ENCODE data around the gene RNF151. TPM values are rescaled to one million over a fixed set of nuclear protein-coding genes. Genes with fewer than 3 reads are reported as not detected.
"Not testable (repeated sequence)": the region's sequence is repeated elsewhere in the genome, so short reads cannot be mapped to it uniquely, and the experiment has no call there.

The RNF151 gene
- total RNA-seq, 8 experiments from 2014 or later, result 0.16 TPM; not detected in 7

- peaks cover 10 to 15% of the 10 kb centered on the region in 2 donors for H3K4me1 ChIP-seq (replicated peaks in 1 of 2)
- in situ Hi-C loops (cut with MboI; ENCODE audit: low pct_unique_long_range_greater_than_20kb in 2 of 9, low sequenced_read_pairs in 9 of 9, unreplicated experiment in 9 of 9); ATAC-seq (replicated peaks in 6 of 8); H3K4me3 ChIP-seq; H3K27ac ChIP-seq: not testable (repeated sequence)
- 75 to 100% (median 94%) methylated on average over 4 to 14 of the region's 22 CpGs; no CpG with 5 or more reads in 2 of the 10 experiments for WGBS, 10 experiments
Observed at GRCh38 chr16:1957434-1958142, 9.1 kb upstream of the RNF151 start.

- H3K27ac ChIP-seq; ATAC-seq (replicated peaks in 6 of 8); in situ Hi-C loops (cut with MboI; ENCODE audit: low pct_unique_long_range_greater_than_20kb in 2 of 9, low sequenced_read_pairs in 9 of 9, unreplicated experiment in 9 of 9); H3K4me3 ChIP-seq: not testable (repeated sequence)
- peaks cover 12 to 18% of the 10 kb centered on the region in 2 donors for H3K4me1 ChIP-seq (replicated peaks in 1 of 2)
- WGBS, 10 experiments, result 100% methylated on average over 4 of the region's 30 CpGs; no CpG with 5 or more reads in 9 of the 10 experiments
Observed at GRCh38 chr16:1958143-1958491, 8.5 kb upstream of the RNF151 start.

- WGBS, 10 experiments, result 20 to 80% (median 43%) methylated on average over 1 to 10 of the region's 14 CpGs; no CpG with 5 or more reads in 4 of the 10 experiments
- H3K27ac ChIP-seq, result peak overlapping the region; percentile 84 to 90
Observed at GRCh38 chr16:1958715-1959268, 7.9 kb upstream of the RNF151 start.

GRCh38 chr16:1959269-1960039, 7.2 kb upstream of the RNF151 start, which contains the start of gene NDUFB10:
Gene NDUFB10, plus strand, starts transcription at chr16:1959538. Its CDS starts 87 bp downstream, at chr16:1959625.
- peak; percentile 49 to 89 (median 84) for ATAC-seq (replicated peaks in 6 of 8)
- Histone ChIP-seq H3K27ac (peak within 1 kb of the TSS; percentile 84 to 90), H3K4me1 (replicated peaks in 1 of 2) (peaks cover 18 to 24% of the 10 kb centered on the region in 2 donors), H3K4me3 (peak within 1 kb of the TSS; percentile 52 to 93 (median 89))
- in situ Hi-C loops (cut with MboI; ENCODE audit: low pct_unique_long_range_greater_than_20kb in 2 of 9, low sequenced_read_pairs in 9 of 9, unreplicated experiment in 9 of 9), result no loop called here
- WGBS, 10 experiments, result 0 to 3% (median 2%) methylated on average over 1 to 8 of the region's 79 CpGs; no CpG with 5 or more reads in 5 of the 10 experiments

More at GRCh38 chr16:1958715-1959268, 7.9 kb upstream of the RNF151 start:
- in situ Hi-C loops (cut with MboI; ENCODE audit: low pct_unique_long_range_greater_than_20kb in 2 of 9, low sequenced_read_pairs in 9 of 9, unreplicated experiment in 9 of 9), result no loop called here
- peaks cover 18 to 24% of the 10 kb centered on the region in 2 donors for H3K4me1 ChIP-seq (replicated peaks in 1 of 2)
- peak overlapping the region; percentile 52 to 93 (median 89) for H3K4me3 ChIP-seq
- ATAC-seq (replicated peaks in 6 of 8), result peak in 2 of 8 experiments; percentile 0 to 5

- 0 to 60% (median 36%) methylated on average over 1 to 7 of the region's 20 CpGs; no CpG with 5 or more reads in 2 of the 10 experiments for WGBS, 10 experiments
- ATAC-seq (replicated peaks in 6 of 8), result peak in 3 of 8 experiments; percentile 5 to 9 (median 8)
- Histone ChIP-seq H3K27ac (no peak overlapping the region), H3K4me3 (peak overlapping the region in 4 of 5 donors; percentile 71 to 93 (median 90)), H3K4me1 (replicated peaks in 1 of 2) (peaks cover 24 to 28% of the 10 kb centered on the region in 2 donors)
- in situ Hi-C loops (cut with MboI; ENCODE audit: low pct_unique_long_range_greater_than_20kb in 2 of 9, low sequenced_read_pairs in 9 of 9, unreplicated experiment in 9 of 9), result no loop called here
Observed at GRCh38 chr16:1960665-1961630, 5.7 kb upstream of the RNF151 start.

- ATAC-seq (replicated peaks in 6 of 8), result no peak
- Histone ChIP-seq H3K4me1 (replicated peaks in 1 of 2) (peaks cover 25 to 30% of the 10 kb centered on the region in 2 donors), H3K27ac (no peak overlapping the region), H3K4me3 (no peak overlapping the region)
- in situ Hi-C loops (cut with MboI; ENCODE audit: low pct_unique_long_range_greater_than_20kb in 2 of 9, low sequenced_read_pairs in 9 of 9, unreplicated experiment in 9 of 9), result no loop called here
- 33 to 100% (median 53%) methylated on average over 1 to 3 of the region's 6 CpGs; no CpG with 5 or more reads in 7 of the 10 experiments for WGBS, 10 experiments
Observed at GRCh38 chr16:1961651-1962067, 5.0 kb upstream of the RNF151 start.

- H3K4me1 ChIP-seq (replicated peaks in 1 of 2), result peaks cover 25 to 30% of the 10 kb centered on the region in 2 donors
- in situ Hi-C loops (cut with MboI; ENCODE audit: low pct_unique_long_range_greater_than_20kb in 2 of 9, low sequenced_read_pairs in 9 of 9, unreplicated experiment in 9 of 9); H3K27ac ChIP-seq; ATAC-seq (replicated peaks in 6 of 8): not testable (repeated sequence)
- WGBS, 10 experiments, result 42 to 83% (median 67%) methylated on average over 1 to 8 of the region's 37 CpGs; no CpG with 5 or more reads in 5 of the 10 experiments
- H3K4me3 ChIP-seq, result peak overlapping the region in 2 of 5 donors; percentile 89 to 96
Observed at GRCh38 chr16:1962161-1963153, 4.2 kb upstream of the RNF151 start.

- Histone ChIP-seq H3K27ac (peak overlapping the region; percentile 62 to 94), H3K4me3 (peak overlapping the region; percentile 69 to 96 (median 89)), H3K4me1 (replicated peaks in 1 of 2) (peaks cover 25 to 28% of the 10 kb centered on the region in 2 donors)
- peak in 6 of 8 experiments; percentile 0 to 27 (median 2) for ATAC-seq (replicated peaks in 6 of 8)
- in situ Hi-C loops (cut with MboI; ENCODE audit: low pct_unique_long_range_greater_than_20kb in 2 of 9, low sequenced_read_pairs in 9 of 9, unreplicated experiment in 9 of 9), result no loop called here
- 0 to 47% (median 6%) methylated on average over 3 to 19 of the region's 44 CpGs; no CpG with 5 or more reads in 1 of the 10 experiments for WGBS, 10 experiments
Observed at GRCh38 chr16:1963806-1964505, 2.7 kb upstream of the RNF151 start.

- peak; percentile 55 to 91 (median 88) for ATAC-seq (replicated peaks in 6 of 8)
- peaks cover 25 to 26% of the 10 kb centered on the region in 2 donors for H3K4me1 ChIP-seq (replicated peaks in 1 of 2)
- H3K4me3 ChIP-seq, result peak within 1 kb of the TSS; percentile 69 to 96 (median 89)
- 0 to 4% (median 0%) methylated on average over 2 to 16 of the region's 97 CpGs; no CpG with 5 or more reads in 5 of the 10 experiments for WGBS, 10 experiments
- H3K27ac ChIP-seq, result peak within 1 kb of the TSS; percentile 88 to 94
- in situ Hi-C loops (cut with MboI; ENCODE audit: low pct_unique_long_range_greater_than_20kb in 2 of 9, low sequenced_read_pairs in 9 of 9, unreplicated experiment in 9 of 9), result no loop called here
Observed at GRCh38 chr16:1964506-1965395, 1.9 kb upstream of the RNF151 start, which contains the start of gene RPS2. Gene RPS2, minus strand, starts transcription at chr16:1964826. Its CDS starts 201 bp downstream, at chr16:1964625.

All from motor neuron (in vitro differentiated cells).